Cardiac septum (tissue), 1 donor: ENCODE data around the gene AKR1D1. TPM values are rescaled to one million over a fixed set of nuclear protein-coding genes. Genes with fewer than 3 reads are reported as not detected.
"Not testable (repeated sequence)": the region's sequence is repeated elsewhere in the genome, so short reads cannot be mapped to it uniquely, and the experiment has no call there.

Source experiments
- DNase-seq: peaks from one replicate; pipeline ENCODE4 v3.0.0-alpha.2; 2020; ENCODE audit warnings: low spot score
- intact Hi-C: fragments of 100-400 bp; cut with DNase I; formaldehyde crosslinking; loops from one replicate; pipeline ENCODE4 v1.14.0; 2022
- total RNA-seq: library from RNA; stranded (reverse); fragmentation: NEBNext Ultra II Directional; extraction: Animal tissue kit (Norgen Biotek cat#: 25700); gene quantifications from one replicate; pipeline ENCODE4 v1.2.1, GENCODE V29; 2021
- donor health status: DM: no; HTN: no; CAD: no.

AKR1D1 gene
- total RNA-seq, 1 donor from 2014 or later: not detected

DNA sequence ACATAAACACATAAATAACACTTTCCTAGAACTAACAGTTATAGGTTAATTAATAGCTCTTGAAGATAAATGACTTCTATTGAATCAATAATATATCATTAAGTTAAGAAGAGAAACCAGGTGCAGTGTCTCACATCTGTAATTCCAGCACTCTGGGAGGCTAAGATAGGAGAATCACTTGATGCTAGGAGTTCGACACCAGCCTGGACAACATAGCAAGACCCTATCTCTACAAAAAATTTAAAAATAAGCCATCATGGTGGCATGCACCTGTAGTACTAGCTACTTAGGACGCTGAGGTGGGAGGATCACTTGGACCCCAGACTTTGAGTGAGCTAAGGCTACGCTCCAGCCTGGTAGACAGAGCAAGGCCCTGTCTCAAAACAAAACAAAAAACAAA is 38.8 kb downstream of the AKR1D1 start:
- no peak for DNase-seq
- intact Hi-C loops: no loop called here

DNA sequence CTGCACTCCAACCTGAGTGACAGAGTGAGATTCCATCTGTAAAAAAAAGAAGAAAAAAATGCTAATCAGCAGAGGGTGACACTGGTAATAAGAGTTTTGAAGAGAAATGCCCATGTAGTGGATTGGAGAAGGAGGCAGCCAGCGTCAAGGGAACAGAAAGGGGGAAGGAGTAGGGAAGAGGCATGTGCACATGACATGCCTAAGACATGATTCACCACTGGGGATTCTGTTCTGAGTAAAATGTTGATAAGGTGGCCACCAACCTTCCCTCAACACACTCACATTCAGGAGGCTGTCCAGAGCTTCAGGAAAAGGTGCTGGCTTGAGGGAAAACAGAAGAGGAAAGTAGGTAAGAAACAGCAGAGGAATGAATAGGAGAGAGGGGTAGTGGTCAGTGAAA is 39.9 kb downstream of the AKR1D1 start:
- no peak for DNase-seq
- intact Hi-C loops: no loop called here

DNA sequence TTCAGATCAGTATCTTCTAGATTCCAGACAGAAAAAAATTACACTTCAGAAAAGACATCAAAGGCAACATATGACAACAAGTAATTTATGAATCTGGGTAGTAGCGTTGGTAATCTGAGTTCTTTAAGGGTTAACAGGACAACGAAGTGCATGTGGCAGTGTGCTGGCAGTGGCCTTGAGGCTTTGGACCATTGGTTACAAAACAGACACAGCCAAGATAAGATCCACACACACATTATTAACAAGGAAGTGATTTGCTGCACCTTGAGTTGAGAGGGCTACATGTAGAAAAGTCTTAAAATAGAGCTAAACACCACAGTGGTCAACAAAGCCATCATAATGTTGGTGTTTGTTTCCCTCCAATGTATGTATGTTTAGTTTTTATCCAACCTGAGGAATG is 40.6 kb downstream of the AKR1D1 start:
- intact Hi-C loops: no loop called here
- no peak for DNase-seq

DNA sequence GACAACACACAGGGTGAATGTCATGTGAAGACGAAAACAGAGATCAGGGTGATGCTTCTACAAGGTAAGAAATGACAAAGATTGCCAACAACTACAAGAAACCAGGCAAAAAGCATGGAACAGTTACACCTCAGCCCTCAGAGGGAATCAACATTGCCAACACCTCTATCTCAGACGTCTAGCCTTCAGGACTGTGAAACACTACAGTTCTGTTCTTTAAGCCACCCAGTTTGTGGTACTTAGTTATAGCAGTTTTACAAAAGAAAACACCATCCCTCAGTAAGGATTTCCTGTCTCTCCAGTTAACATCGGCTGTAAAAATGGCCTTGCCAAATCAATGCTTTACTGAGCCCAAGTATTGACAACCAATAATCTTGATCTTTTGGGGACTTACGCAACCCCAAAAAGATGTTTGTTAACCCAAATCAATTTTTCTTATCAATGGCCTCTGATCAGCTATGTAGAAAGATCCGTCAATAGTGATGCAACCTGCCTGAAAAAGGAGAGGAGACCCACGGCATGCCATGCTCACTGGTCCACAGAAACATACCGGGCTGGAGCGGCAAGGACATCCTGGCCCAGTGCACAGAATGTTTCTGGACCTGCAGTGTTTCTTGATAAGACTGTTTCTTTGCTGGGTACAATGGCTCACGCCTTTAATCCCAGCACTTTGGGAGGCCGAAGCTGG is 44.0 kb downstream of the AKR1D1 start:
- DNase-seq: no peak
- intact Hi-C loops: no loop called here

DNA sequence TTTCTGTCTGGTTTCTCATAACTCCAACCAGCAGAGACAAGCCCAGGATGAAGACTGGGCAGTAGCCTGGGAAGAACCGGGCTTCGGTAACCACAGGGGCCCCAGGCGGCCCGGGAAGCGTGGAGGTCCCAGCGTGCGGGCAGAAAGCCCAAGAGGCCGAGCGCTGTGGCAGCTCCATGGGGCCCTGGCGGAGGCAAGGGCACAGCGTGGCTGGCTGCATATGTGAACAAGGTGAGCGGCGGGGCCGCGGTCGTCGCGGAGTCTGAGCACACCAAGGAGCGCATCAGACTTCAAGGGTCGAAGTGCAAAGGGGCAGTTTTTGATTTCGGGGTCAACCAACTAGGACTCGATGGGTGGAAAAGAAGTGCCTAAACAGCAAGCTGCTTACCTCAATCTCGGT is 45.9 kb downstream of the AKR1D1 start:
- DNase-seq: no peak
- intact Hi-C loops: no loop called here

DNA sequence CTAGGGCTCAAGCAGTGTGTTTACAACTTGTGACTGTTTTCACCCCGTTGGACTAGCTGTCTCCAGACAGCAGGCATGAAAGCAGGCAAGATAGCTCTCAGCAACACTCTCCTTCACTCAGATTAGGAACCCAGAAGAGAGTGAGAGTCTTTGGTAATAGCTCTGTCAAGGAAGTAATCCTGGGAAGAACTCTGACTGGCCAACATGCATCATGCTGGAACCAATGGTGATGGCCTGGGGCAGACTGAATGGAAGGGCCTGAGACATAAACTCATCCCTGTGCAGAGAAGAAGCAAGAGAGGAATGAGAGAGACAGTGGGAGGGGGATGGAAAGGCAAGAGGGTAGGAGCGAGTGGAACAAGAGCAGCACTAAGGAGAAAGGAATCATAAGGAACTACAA is 48.9 kb downstream of the AKR1D1 start:
- intact Hi-C loops: no loop called here
- no peak for DNase-seq

DNA sequence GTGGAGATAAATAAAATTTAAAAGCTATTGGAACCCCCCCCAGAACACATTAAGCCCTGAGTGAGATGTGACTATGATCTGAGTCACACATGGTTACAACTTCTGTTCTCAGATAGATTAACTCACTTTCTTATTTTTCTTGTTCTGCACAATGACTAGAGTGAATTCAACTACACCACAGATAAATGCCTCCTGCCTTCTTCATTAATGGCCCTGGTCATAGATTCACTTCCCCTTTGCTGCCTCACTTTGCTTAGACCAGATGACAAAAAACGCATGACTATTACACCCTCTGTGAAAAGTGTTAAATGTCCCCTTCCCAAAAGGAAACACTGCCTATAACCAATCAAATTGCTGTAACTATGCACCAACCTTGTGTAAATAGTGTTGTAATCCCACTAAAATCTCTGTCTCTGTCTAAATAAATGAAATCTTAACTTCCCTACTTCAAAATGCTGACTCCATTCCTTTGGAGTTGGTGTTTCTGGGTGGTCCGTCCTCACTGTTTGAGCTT is 49.4 kb downstream of the AKR1D1 start:
- no peak for DNase-seq
- intact Hi-C loops: no loop called here

DNA sequence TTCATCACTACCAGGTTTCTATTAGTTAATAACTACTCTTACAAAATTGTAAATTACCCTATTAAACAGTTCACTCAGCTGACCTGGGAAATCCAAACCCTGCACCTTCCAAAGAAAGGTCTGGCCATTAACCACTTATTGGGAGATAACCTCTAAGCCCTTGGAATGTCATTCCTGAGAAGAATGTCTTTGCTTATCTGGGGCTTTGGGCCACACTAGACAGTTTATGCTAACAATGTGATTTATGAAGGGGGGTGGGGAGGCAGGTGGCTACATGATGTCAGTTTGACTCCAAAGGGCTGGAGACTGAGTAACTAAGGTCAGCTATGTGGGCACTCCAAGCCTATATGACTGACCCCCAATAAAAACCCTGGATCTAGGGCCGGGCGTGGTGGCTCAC is 50.7 kb downstream of the AKR1D1 start:
- intact Hi-C loops: no loop called here
- no peak for DNase-seq

DNA sequence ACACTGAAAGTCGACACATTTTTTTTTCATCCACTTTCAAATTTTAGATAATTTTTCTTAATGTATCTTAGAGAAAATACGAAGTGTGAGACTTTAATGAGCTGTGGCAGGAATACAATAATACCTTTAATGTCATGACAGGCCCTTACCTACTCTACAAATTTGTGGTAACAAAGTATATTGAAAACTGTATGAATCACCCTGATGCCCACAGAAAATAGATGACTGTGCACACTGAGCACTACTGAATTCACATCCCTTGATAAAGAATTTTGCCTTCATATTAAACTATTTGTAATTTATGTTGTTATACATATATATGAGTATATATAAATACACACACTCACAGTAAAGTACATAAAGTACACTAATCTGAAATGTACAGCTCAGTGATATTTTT is 51.7 kb downstream of the AKR1D1 start:
- intact Hi-C loops: no loop called here
- no peak for DNase-seq

DNA sequence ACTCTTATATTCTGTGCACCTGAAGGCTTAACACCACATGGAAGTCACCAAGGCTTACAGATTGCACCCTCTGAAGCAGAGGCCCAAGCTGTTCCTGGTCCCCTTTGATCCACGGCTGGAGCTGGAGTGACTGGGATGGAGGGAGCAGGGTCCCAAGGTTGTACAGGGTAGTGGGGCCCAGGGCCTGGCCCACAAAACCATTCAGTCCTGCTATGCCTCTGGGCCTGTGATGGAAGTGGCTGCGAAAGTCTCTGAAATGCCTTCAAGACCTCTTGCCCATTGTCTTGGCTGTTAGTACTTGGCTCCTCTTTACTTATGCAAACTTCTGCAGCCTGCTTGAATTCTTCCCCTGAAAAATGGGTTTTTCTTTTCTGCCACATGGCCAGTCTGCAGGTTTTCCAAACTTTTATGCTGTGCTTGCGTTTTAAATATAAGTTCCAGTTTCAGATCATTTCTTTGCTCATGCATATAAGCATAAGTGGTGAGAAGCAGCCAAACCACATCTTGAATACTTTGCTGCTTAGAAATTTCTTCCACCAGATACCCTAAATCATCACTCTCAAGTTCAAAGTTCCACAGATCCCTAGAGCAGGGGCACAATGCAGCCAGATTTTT is 53.4 kb downstream of the AKR1D1 start:
- intact Hi-C loops: no loop called here
- no peak for DNase-seq

DNA sequence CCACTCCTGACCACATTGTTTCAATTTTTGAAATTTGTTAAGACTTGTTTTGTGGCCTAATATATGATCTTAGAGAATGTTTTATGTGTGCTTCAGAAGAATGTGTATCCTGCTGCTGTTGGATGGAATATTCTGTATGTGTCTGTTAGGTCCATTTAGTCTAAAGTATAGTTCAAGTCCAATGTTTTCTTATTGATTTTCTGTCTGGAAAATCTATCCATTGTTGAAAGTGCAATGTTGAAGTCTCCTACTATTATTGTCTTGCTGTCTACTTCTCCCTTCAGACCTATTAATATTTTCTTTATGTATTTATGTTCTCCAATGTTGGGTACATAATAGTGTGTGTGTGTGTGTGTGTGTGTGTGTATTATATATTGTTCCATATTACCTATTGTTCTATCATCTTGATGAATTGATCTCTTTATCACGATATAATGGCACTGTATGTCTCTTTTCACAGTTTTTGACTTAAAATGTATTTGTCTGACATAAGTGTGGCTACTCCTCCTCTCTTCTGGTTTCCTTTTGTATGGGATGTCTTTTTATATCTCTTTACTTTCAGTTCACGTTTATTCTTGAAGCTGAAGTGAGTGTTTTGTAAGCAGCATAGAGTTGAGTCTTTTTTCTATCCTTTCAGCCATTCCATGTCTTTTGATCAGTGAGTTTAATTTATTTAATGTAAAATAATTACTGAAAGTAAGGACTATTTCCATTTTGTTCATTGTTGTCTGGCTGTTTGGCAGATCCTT is 61.3 kb downstream of the AKR1D1 start:
- no peak for DNase-seq
- intact Hi-C loops: no loop called here

DNA sequence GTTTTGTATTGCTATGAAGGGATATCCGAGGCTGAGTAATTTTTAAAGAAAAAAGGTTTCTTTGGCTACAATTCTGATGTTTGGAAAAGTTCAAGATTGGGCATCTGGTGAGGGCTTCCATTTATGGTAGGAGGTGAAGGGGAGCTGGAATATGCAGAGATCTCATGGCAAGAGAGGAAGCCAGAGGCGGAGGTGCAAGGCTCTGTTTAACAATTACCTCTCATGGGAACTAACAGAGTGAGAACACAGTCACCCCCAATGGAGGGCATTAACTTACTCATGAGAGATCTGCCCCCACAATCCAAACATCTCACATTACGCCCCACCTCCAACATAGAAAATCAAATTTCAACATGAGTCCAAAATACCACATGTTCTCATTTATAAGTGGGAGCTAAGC is 62.0 kb downstream of the AKR1D1 start:
- DNase-seq: no peak
- intact Hi-C loops: no loop called here

DNA sequence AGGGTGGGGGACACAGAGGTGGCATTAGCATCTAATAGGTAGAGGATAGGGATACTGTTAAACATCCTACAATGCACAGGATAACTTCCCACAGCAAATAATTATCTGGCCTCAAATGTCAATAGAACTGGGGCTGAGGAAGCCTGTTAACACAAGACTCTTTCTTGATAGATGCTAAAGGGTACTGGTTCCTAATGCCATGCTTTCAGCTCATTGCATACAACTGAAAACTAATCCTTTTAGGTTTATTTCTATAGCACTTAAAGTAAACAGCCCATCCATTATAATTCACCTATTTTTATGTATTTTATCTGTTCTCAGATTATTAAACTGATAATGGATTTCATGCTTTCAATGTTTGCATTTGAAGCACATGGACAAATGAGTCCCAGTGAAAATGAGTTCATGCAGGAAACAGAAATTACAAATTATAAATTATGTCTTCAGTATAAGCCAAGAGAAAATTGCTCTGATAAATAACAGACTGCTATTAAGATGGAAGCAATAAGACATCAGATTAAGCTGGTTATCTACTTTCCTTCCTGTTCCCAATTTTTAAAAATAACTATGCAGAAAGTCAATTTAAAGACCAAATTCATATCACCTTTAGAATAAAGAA is 66.4 kb downstream of the AKR1D1 start:
- intact Hi-C loops: no loop called here
- no peak for DNase-seq

DNA sequence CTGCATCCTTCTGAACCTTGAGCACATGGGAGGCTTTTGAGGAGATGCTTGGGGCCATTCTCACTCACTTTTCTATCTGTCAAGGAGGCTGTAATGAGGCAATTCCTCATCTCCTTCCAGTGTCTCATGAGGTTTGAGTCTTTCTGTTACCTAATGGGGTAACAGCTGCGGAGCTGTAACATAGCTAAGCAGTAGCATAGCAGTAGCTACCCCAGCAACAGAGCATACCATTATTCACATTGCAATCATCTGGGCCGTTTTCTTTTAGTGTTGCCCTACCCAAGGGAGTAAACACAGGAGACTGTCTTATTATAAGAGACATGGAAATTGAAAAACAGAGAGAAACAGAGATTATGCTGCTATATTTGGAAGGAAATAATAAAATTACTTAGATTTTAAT is 68.7 kb downstream of the AKR1D1 start:
- intact Hi-C loops: no loop called here
- DNase-seq: no peak

DNA sequence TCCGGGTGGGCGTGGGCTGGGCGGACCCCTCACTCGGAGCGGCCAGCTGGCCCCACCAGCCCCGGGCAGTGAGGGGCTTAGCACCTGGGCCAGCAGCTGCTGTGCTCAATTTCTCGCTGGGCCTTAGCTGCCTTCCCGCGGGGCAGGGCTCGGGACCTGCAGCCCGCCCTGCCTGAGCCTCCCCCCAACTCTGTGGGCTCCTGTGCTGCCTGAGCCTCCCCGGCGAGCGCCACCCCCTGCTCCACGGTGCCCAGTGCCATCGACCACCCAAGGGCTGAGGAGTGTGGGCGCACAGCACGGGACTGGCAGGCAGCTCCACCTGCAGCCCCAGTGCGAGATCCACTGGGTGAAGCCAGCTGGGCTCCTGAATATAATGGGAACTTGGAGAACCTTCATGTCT is 70.0 kb downstream of the AKR1D1 start:
- DNase-seq, intact Hi-C loops: not testable (repeated sequence)

DNA sequence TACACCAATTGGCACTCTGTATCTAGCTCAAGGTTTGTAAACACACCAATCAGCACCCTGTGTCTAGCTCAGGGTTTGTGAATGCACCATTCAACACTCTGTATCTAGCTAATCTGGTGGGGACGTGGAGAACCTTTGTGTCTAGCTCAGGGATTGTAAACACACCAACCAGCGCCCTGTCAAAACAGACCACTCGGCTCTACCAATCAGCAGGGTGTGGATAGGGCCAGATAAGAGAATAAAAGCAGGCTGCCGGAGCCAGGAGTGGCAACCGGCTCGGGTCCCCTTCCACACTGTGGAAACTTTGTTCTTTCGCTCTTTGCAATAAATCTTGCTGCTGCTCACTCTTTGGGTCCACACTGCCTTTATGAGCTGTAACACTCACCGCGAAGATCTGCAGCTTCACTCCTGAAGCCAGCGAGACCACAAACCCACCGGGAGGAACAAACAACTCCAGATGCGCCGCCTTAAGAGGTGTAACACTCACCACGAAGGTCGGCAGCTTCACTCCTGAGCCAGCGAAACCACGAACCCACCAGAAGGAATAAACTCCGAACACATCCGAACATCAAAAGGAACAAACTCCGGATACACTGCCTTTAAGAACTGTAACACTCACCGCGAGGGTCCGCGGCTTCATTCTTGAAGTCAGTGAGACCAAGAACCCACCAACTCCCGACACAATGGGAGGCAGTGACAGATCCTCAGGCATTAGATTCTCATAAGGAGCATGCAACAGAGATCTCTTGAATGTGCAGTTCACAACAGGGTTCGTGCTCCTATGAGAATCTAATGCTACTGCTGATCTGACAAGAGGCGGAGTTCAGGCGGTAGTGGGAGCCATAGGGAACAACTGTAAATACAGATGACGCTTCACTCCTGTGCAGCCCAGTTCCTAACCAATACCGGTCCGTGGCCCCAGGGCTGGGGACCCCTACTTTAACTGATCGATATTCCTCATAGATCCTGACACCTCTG is 70.8 kb downstream of the AKR1D1 start:
- intact Hi-C loops, DNase-seq: not testable (repeated sequence)

DNA sequence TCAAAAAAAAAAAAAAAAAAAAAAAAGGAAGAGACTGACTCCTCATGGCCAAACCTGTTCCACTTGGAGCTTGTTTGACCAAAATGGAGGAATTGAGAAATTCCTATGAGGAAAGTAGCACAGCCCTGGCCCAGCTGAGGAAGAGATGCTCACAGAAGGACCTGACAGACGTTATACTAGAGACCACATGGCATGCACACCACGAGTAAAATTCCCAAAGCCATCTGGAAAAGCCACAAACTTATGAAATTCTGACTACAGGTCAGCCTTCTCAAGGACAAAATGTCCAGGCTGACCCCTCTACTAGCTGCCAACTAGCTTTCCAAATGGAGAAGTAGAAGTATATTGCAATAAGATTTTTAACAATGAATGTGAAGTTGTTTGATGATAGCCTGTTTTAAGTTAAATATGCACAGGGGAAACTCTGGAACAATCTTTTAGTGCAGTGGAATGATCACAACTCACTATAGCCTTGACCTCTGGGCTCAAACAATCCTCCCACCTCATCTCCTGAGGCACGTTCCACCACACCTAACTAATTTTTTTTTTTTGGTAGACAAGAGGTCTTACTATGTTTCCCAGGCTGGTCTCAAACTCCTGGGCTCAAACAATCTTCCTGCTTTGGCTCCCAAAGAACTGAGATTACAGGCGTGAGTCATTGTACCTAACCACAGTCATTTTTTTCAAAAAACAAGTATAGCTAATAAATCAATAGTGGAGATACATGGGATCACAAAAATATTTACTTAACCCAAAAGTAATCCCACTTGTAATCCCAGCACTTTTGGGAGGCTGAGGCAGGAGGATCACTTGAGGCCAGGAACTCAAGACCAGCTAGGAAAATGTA is 75.7 kb downstream of the AKR1D1 start:
- no peak for DNase-seq

DNA sequence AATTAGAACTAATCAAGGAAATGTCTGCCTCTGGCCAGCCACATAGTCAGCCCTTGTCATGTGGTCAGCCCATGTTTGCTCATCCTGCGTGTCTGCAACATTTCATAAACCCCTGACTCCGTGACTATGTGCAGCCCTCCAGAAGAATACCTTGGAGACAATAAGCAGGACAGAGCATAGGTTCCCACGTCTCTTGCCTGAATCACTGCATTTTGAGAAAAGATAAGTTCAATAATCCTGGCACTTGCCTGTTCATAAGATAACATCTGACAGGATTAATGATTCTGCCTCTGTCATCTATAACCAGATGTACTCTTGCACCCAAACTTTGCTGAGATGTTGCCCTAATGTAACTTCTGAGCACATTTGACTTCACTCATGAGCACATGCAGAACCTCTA is 78.4 kb downstream of the AKR1D1 start:
- DNase-seq: no peak
- intact Hi-C loops: no loop called here

More for the DNA sequence above, 75.7 kb downstream of the AKR1D1 start:
- intact Hi-C loops: no loop called here
